ENCODE results near the gene MUS81.

MUS81 gene

GRCh38 chr11:65816696-65817095 lies 43.5 kb upstream of the MUS81 start:
- Histone ChIP-seq H3K9me3 (ENCODE audit: severe bottlenecking) (no peaks in the 10 kb centered on the region), H3K4me3 (ENCODE audit: severe bottlenecking) (no peak overlapping the region)
- no peak for ATAC-seq (ENCODE audit: low read depth)

GRCh38 chr11:65817312-65817834 lies 42.9 kb upstream of the MUS81 start:
- Histone ChIP-seq H3K36me3 (ENCODE audit: low read depth) (no peaks in the 10 kb centered on the region), H3K9me3 (ENCODE audit: severe bottlenecking) (no peaks in the 10 kb centered on the region), H3K27me3 (ENCODE audit: insufficient read depth, poor library complexity, severe bottlenecking) (no peaks in the 10 kb centered on the region), H3K27ac (ENCODE audit: poor library complexity, severe bottlenecking) (peak overlapping the region; percentile 29), H3K4me1 (ENCODE audit: insufficient read depth, poor library complexity, severe bottlenecking) (no peaks in the 10 kb centered on the region), H3K4me3 (ENCODE audit: severe bottlenecking) (peak overlapping the region; percentile 46)
- no peak for ATAC-seq (ENCODE audit: low read depth)
- no peak for DNase-seq (ENCODE audit: low spot score)
- TF ChIP-seq CTCF (IDR thresholded peaks at IDR 0.05; ENCODE audit: poor library complexity, severe bottlenecking), result no peak

More at GRCh38 chr11:65816696-65817095, 43.5 kb upstream of the MUS81 start:
- DNase-seq (ENCODE audit: low spot score), result no peak
- Histone ChIP-seq H3K27ac (ENCODE audit: poor library complexity, severe bottlenecking) (no peak overlapping the region), H3K4me1 (ENCODE audit: insufficient read depth, poor library complexity, severe bottlenecking) (no peaks in the 10 kb centered on the region), H3K36me3 (ENCODE audit: low read depth) (no peaks in the 10 kb centered on the region), H3K27me3 (ENCODE audit: insufficient read depth, poor library complexity, severe bottlenecking) (no peaks in the 10 kb centered on the region)
- TF ChIP-seq CTCF (IDR thresholded peaks at IDR 0.05; ENCODE audit: poor library complexity, severe bottlenecking), result no peak

- H3K4me3 ChIP-seq (ENCODE audit: severe bottlenecking), result peak overlapping the region; percentile 46
- no peaks in the 10 kb centered on the region for H3K27me3 ChIP-seq (ENCODE audit: insufficient read depth, poor library complexity, severe bottlenecking)
- peak overlapping the region; percentile 29 for H3K27ac ChIP-seq (ENCODE audit: poor library complexity, severe bottlenecking)
- peak; percentile 82 for ATAC-seq (ENCODE audit: low read depth)
- H3K36me3 ChIP-seq (ENCODE audit: low read depth), result no peaks in the 10 kb centered on the region
- H3K9me3 ChIP-seq (ENCODE audit: severe bottlenecking), result no peaks in the 10 kb centered on the region
- peak; percentile 99 for TF ChIP-seq CTCF (IDR thresholded peaks at IDR 0.05; ENCODE audit: poor library complexity, severe bottlenecking)
- no peaks in the 10 kb centered on the region for H3K4me1 ChIP-seq (ENCODE audit: insufficient read depth, poor library complexity, severe bottlenecking)
- DNase-seq (ENCODE audit: low spot score), result peak; percentile 89
Observed at GRCh38 chr11:65817835-65818680, 42.2 kb upstream of the MUS81 start.

GRCh38 chr11:65821107-65821506 lies 39.1 kb upstream of the MUS81 start:
- H3K27ac ChIP-seq (ENCODE audit: poor library complexity, severe bottlenecking), result no peak overlapping the region
- H3K4me1 ChIP-seq (ENCODE audit: insufficient read depth, poor library complexity, severe bottlenecking), result no peaks in the 10 kb centered on the region

More at GRCh38 chr11:65821107-65821506, 39.1 kb upstream of the MUS81 start:
- Histone ChIP-seq H3K9me3 (ENCODE audit: severe bottlenecking) (no peaks in the 10 kb centered on the region), H3K4me3 (ENCODE audit: severe bottlenecking) (no peak overlapping the region), H3K36me3 (ENCODE audit: low read depth) (no peaks in the 10 kb centered on the region), H3K27me3 (ENCODE audit: insufficient read depth, poor library complexity, severe bottlenecking) (no peaks in the 10 kb centered on the region)
- DNase-seq (ENCODE audit: low spot score), result no peak
- ATAC-seq (ENCODE audit: low read depth), result no peak
- no peak for TF ChIP-seq CTCF (IDR thresholded peaks at IDR 0.05; ENCODE audit: poor library complexity, severe bottlenecking)
